PFSK-1 (cell line): ENCODE data around the gene CACNA1A.

ENCODE experiments used
- POLR2AphosphoS5 ChIP-seq: IDR thresholded peaks from 2 replicates; pipeline ENCODE4 v1.6.1; 2012; ENCODE audit warnings: low read depth, mild to moderate bottlenecking, control low read depth, low read length, moderate library complexity
- TF ChIP-seq, protein P1 (sequence below), 2 experiments: IDR thresholded peaks; 2 replicates each; pipeline versions ENCODE4 v1.6.1 to v1.8.0; 2011 to 2012; ENCODE audit warnings: low read depth in 2 of 2, low read length in 2 of 2, control low read depth in 1 of 2, inconsistent platforms in 1 of 2, mild to moderate bottlenecking in 1 of 2, moderate library complexity in 1 of 2; ENCODE audit not compliant: insufficient read depth in 1 of 2

DNA sequence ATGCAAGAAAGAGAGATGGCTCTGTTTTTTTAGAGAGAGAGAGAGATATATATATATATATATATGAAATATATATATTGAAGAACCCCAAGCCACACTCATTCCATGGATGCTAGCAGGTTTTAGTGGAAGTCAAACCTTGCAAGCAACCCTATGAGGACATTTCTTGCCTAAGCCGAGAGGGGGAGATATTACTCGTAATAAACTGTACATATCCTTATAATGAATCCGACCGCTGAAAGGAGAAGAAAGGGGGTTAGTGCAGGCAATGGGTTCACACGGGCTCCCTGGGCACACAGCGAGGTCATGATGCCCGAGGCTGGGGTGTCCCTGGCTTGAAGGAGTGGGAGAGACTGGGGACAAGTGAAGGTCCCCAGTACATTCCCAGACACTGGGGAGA is 277.7 kb downstream of the CACNA1A start:
- TF ChIP-seq POLR2AphosphoS5, result no peak
- TF ChIP-seq, protein P1, sequence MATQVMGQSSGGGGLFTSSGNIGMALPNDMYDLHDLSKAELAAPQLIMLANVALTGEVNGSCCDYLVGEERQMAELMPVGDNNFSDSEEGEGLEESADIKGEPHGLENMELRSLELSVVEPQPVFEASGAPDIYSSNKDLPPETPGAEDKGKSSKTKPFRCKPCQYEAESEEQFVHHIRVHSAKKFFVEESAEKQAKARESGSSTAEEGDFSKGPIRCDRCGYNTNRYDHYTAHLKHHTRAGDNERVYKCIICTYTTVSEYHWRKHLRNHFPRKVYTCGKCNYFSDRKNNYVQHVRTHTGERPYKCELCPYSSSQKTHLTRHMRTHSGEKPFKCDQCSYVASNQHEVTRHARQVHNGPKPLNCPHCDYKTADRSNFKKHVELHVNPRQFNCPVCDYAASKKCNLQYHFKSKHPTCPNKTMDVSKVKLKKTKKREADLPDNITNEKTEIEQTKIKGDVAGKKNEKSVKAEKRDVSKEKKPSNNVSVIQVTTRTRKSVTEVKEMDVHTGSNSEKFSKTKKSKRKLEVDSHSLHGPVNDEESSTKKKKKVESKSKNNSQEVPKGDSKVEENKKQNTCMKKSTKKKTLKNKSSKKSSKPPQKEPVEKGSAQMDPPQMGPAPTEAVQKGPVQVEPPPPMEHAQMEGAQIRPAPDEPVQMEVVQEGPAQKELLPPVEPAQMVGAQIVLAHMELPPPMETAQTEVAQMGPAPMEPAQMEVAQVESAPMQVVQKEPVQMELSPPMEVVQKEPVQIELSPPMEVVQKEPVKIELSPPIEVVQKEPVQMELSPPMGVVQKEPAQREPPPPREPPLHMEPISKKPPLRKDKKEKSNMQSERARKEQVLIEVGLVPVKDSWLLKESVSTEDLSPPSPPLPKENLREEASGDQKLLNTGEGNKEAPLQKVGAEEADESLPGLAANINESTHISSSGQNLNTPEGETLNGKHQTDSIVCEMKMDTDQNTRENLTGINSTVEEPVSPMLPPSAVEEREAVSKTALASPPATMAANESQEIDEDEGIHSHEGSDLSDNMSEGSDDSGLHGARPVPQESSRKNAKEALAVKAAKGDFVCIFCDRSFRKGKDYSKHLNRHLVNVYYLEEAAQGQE (IDR thresholded peaks at IDR 0.05; ENCODE audit: insufficient read depth in 1 of 2, low read depth in 2 of 2, low read length in 2 of 2), result no peak
